GM21529 (cell line): Measurements from ENCODE around the gene TRAF5.
"Not testable (repeated sequence)": the region's sequence is repeated elsewhere in the genome, so short reads cannot be mapped to it uniquely, and the experiment has no call there.

Source experiments
- ATAC-seq: cut with Tn5 transposase; IDR thresholded peaks from one replicate; pipeline ENCODE4 v1.9.1; 2021; ENCODE audit not compliant: unreplicated experiment

TRAF5 gene, protein sequence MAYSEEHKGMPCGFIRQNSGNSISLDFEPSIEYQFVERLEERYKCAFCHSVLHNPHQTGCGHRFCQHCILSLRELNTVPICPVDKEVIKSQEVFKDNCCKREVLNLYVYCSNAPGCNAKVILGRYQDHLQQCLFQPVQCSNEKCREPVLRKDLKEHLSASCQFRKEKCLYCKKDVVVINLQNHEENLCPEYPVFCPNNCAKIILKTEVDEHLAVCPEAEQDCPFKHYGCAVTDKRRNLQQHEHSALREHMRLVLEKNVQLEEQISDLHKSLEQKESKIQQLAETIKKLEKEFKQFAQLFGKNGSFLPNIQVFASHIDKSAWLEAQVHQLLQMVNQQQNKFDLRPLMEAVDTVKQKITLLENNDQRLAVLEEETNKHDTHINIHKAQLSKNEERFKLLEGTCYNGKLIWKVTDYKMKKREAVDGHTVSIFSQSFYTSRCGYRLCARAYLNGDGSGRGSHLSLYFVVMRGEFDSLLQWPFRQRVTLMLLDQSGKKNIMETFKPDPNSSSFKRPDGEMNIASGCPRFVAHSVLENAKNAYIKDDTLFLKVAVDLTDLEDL

GRCh38 chr1:211326528-211327345 lies at the start of gene TRAF5:
Gene TRAF5, plus strand, starts transcription at chr1:211326833. Its CDS starts 26,407 bp downstream, at chr1:211353240.
- ATAC-seq, result peak; percentile 25

GRCh38 chr1:211279340-211279739 lies 47.3 kb upstream of the TRAF5 start:
- no peak for ATAC-seq

DNA sequence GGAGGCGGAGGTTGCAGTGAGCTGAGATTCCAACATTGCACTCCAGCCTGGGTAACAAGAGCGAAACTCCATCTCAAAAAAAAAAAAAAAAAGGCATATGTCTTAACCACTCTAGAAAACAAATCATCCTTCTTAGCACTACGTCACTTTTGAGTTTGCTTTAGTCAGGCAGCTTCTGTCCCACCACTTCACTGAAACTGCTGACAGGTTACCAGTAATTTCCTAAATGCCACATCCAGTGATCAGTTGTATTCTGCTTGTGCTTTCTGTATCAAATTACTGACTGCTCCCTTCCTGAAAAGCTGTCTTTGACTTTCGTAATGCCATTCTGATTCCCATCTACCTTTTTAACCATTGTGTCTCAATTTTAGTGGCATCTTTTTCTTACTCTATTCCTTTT lies 45.7 kb upstream of the TRAF5 start:
- ATAC-seq, result no peak

DNA sequence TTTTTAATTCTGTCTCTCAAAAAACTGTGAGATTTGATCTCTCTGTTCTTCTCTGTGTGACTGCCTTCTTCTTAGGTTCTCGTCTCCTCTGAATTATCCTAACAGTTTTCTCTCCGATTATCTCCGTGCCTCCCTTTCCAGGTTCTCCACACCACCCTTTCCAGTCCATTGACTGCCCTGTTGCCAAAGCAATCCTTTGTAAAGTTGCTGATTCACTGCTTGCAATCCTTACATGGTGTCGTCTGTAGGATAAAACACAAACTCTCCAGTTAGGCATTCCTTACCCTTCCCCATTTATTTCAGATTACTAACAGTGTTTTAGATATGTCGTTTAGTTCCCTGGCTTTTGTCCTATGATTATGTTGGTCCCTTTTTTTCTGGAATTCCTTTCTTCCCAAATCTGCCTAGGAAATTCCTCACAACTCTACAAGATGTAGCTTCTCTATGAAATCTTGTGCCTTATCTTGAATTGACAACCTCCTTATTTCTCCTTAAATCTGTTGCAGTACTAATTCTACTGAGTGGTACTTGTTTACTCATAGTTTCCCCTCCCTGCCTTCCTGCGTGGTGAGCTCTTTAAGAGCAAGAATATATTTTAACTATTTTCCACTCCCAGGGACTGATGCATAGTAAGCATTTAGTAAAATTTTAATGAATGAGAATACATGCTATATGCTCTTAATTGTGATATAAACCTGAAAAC lies 45.2 kb upstream of the TRAF5 start:
- ATAC-seq, result no peak

DNA sequence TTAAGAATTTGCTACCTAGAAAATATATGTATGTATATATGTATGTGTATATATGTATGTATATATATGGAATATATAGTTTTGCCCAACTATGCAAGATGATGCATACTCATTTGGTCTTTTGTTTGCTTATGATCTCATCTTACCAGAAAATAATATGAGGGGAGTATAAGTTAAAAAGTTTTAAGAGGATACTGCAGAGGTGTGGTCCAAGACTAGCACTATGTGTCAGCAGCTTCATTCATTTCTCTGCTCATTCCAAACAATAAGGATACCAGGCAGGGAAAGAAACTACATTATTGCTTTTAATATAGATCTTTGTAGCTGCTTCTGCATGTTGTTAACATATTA lies 44.6 kb upstream of the TRAF5 start:
- no peak for ATAC-seq

GRCh38 chr1:211285196-211285595 lies 41.4 kb upstream of the TRAF5 start:
- no peak for ATAC-seq

DNA sequence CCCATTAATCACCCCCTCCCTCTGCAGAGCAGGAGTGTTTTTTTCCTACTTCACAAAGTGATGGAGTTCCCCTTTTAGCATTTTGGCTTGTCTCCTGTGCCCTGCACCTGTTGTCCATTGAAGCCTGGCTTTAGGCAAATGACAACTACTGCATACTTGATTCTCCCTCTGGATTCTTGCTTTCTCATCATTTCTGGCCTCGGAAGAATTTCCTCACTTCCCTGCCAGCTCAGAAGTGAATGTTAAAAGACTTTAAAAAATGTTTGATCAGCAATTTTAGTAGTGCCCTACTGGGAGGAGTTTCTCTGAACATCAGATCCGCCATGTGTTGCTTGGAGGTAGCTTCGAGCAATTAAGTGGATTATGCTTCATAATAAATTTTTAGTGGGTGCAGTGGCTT lies 39.4 kb upstream of the TRAF5 start:
- ATAC-seq, result no peak

DNA sequence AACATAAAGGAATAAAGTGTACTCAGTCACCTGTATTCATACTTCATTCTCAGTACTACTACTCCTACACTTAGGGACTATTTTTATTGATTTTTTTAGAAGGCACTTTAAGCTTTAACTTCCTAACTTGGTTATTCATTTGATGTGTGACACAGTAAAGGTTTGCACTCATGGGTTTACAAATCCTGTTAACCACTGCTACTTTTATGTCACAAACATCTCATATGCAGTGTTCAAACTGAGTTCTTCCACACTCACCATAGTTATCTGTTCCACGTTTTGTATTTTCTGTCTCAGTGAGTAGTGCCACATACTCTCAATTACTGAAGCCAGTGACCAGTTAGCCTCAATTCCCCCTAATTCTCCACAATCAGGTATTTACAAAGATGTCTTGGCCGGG lies 34.2 kb upstream of the TRAF5 start:
- no peak for ATAC-seq

DNA sequence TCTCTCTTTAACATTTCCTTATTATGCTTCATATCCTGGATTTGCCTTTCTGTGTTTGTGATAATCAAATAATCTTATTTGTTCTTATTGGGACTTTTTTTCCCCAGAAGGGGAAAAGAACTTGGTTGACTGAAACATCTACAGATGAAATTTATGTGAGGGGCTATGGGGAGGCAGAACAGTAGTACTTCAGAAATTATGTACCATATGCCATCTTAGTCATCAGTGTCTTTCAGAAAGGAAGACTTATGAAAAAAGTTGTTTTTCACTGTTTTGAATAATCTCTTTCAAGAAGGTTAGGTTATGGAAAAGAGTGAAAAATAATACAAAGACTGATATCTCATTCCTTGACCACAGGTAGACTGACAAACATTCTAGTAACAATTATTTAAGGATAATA lies 30.2 kb upstream of the TRAF5 start:
- no peak for ATAC-seq

DNA sequence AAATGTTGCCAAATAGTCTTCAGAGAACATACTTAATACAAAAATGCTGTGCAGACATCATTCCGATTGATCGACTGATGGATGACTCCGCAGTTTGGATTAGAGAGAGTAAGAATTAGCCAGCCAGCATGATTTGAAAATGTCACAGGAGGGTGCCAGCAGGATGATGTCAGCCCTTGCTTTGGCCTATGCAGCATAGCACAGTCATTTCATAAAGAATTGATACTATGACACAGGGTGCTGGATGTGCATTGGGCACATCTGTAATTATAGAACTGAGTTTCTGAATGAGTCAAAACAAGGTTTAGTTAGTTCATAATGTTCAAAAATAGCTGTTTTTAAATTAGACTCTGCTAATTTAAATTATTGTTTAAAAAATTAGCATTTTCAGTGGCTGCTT lies 21.6 kb upstream of the TRAF5 start:
- peak; percentile 99 for ATAC-seq

GRCh38 chr1:211309617-211310016 lies 17.0 kb upstream of the TRAF5 start:
- no peak for ATAC-seq

DNA sequence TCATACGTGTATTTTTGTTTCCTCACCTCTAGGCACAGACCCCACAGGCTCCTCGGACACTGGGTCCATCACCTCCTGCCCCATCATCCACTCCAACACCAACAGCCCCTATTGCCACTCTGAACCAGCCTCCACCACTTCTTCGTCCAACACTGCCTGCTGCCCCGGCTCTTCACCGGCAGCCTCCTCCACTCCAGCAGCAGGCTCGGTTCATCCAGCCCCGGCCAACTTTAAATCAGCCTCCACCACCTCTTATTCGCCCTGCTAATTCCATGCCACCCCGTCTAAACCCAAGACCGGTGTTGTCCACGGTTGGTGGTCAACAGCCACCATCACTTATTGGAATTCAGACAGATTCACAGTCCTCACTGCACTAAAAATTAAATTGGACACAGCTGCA lies 13.2 kb upstream of the TRAF5 start:
- no peak for ATAC-seq

GRCh38 chr1:211318576-211319280 lies 7.9 kb upstream of the TRAF5 start:
- ATAC-seq, result no peak

DNA sequence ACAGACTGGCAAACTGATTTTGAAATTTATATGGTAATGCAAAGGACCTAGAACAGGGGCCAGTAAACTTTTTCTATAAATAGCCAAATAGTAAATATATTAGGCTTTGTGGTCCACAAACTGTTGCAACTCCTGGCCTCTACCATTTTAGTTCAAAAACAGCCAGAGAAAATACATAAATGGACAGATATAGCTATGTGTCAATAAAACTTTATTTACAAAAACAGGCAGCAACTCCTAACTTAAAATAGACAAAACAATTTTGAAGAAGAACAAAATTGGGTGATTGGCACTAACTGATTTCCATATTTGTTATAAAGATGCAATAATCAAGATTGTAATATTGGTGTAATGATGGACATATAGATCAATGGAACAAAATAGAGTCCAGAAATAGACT lies 6.7 kb upstream of the TRAF5 start:
- no peak for ATAC-seq

- ATAC-seq, result no peak
Measured at GRCh38 chr1:211320980-211321379, 5.7 kb upstream of the TRAF5 start.

GRCh38 chr1:211321646-211322045 lies 5.0 kb upstream of the TRAF5 start:
- not testable (repeated sequence) for ATAC-seq

DNA sequence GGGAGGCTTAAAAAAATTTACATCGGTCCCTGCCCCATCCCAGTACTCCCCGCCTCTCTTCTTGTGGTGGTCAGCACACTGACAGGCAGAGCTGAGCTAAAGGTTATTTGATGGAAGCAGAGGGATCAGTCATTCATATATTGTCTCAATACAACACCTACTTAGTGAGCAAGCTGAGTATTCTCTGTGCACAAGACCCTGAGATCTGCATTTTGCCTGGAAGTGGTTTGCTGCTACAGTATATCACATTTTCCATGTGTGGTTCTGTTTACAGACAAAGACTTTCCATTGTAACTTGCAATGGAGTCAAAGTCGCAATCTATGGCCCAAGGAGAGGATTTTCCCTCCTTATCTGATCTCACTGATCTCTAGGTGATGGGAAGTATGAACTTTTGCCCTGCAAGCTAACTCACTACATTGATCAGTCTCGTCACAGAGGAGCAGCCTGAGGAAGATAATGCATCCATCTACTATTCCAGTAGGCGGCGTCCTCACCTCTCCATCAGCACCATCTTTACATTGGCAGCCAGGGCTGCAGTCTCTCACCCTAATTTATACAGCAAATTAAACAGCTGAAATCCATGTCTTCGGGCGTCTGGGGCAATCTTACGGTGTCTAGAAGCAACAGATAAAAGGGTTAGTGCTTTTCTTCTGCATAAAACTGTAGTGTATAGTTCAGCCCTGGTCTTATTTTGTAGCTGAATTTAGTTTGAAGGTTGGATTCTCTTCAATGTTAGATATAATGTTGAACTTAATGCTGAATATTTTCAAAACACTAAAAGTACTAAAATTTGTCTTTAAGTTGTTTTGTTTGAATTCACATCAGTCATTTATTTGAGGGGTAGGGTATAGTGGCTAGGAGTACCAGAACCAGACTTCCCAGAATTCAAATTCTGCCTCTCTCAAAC lies 3.2 kb upstream of the TRAF5 start:
- peak; percentile 49 for ATAC-seq

DNA sequence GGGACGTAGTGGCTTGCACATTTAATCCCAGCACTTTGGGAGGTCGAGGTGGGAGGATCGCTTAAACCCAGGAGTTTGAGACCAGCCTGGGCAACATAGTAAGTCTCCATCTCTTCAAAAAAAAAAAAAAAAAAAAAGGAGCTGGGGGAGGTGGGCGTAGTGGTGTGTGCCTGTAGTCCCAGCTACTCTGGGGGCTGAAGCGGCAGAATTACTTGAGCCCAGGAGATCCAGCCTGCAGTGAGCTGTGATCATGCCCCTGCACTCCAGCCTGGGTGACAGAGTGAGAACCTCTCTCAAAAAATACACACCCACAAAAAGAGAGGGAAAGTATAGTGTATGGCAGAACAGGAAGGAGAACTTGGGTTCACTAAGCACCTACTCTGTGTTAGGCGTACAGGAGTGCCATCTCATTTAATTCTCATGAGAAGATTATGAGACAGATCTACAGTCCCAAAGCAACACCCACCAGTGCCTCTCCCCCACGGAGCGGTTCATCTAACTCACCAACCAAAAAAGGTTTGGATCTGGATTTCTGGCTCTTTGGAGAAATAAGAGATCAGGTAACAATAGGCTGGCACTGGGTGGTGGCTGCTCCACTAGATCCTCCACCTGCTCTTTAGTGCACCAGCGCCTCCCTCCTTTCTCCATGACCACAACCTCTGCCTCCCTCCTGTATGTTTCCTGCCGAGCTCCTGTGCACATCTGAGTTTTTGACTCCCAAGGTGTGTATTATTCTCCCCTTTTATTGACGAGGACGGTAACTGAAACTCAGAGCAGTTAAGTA lies 1.4 kb upstream of the TRAF5 start:
- ATAC-seq, result no peak

- ATAC-seq, result no peak
Measured at GRCh38 chr1:211326140-211326527, 499 bp upstream of the TRAF5 start.
